NCI-H1105 treated with DMSO at 0.1 percent for 48 hours (cell line): ENCODE measurements around the gene FHIT.

Experiments used
- DNase-seq: peaks from one replicate; lab custom pipeline; 2025; lab: John Stamatoyannopoulos, UW

Gene FHIT

GRCh38 chr3:60102154-60102553 is 1149.1 kb downstream of the FHIT start:
- DNase-seq, result no peak

- no peak for DNase-seq
Measured at GRCh38 chr3:60101621-60102020, 1149.6 kb downstream of the FHIT start.

DNA sequence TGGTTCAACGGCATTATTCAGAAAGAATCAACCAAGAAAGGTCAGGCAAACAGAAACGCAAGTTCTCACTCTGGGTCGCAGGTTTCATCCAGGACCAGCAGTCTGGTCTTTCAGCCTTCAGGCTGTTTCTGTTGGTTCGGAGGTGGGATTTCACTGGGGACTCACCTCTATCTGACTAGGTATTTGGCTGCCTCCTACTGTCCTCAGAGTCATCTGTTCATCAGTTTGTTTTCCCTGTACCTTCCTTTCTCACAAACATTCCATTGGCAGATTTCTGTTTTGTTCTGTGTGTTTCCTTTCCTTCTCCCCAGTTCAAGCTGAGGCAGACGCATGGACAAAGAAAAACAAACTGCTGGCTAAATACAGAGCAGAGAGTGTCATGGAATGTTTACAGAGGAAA is 1154.8 kb downstream of the FHIT start:
- DNase-seq, result no peak

DNA sequence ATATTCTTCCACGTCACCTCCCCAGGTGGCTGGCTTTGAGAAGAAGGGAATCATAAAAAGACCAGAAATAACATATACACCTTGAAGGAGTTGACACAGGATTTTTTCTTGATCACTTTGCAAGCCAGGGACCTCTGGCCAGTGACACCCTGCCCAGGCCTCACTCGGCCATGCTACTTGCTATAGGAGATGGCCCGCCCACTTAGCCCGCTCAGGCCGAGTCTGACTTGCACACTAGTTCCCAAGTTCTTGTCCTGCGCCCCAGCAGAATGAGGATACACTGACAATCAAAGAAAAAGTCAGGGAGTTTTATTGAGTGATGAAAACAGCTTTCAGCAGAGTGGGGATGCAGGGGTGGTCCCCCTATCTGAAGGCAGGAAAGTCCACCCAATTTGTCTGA is 1155.3 kb downstream of the FHIT start:
- DNase-seq, result no peak

GRCh38 chr3:60095516-60095915 is 1155.7 kb downstream of the FHIT start:
- DNase-seq, result no peak

GRCh38 chr3:60094392-60094947 is 1156.8 kb downstream of the FHIT start:
- peak; percentile 73 for DNase-seq

GRCh38 chr3:60090548-60090947 is 1160.7 kb downstream of the FHIT start:
- DNase-seq, result no peak

DNA sequence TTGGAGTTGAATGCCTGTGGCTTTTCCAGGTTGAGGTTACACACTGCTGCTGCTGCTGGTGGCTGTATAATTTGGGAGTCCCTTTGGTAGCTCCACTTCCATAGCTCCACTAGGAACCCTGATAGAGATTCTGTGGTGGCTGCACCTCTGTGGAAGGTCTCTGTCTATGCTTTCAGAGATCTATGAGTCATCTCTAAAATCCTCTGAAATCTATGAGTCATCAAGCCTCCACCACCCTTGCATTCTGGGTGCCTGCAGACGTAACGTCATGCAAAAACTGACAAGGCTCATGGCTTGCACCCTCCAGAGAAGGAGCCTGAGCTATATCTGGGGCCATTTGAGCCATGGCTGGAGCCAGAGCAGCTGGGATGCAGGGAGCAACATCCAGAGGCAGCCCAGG is 1164.4 kb downstream of the FHIT start:
- DNase-seq, result no peak

GRCh38 chr3:60085649-60086048 is 1165.6 kb downstream of the FHIT start:
- DNase-seq, result no peak

- no peak for DNase-seq
Measured at GRCh38 chr3:60081381-60082095, 1169.7 kb downstream of the FHIT start.

DNA sequence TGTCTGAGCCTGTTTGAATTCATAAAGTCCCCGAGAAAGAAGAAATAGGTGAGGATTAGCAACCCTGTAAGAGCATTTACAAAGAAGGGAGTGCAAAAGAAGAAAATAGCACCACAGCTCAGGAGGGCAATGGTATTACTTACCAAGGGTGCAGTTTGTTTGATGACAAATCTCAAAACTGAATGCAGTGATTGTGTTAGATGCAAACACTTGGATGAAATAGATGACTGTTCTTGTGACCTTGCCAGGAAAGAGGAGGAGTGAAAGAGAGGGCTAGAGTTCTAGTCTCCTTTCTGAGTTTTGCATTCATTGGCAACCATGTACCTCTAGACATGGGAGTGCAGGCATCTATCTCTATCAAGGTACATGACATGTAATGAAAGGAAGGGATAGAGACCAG is 1170.6 kb downstream of the FHIT start:
- DNase-seq, result no peak

- DNase-seq, result no peak
Measured at GRCh38 chr3:60079076-60079475, 1172.2 kb downstream of the FHIT start.

GRCh38 chr3:60076331-60076730 is 1174.9 kb downstream of the FHIT start:
- DNase-seq, result no peak

GRCh38 chr3:60073942-60074341 is 1177.3 kb downstream of the FHIT start:
- no peak for DNase-seq

GRCh38 chr3:60073228-60073627 is 1178.0 kb downstream of the FHIT start:
- no peak for DNase-seq

DNA sequence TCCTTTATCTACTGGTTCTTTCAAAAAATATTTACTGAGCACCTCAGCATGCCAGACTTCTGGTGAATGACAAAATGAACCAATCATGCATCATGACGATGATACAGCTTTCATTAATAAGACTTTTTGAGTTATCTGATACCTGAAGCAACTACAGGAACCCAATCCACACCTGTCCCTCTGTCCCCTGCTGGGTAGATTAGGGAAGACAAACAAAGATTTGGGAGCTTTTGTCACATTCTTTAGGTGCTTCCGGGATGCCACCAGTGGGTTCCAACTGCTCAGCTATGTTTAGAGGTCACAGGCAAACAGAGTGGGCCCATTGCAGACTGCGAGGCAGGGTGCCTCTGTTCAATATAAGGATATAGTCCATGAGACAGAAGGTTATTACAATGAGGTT is 1180.9 kb downstream of the FHIT start:
- no peak for DNase-seq

DNA sequence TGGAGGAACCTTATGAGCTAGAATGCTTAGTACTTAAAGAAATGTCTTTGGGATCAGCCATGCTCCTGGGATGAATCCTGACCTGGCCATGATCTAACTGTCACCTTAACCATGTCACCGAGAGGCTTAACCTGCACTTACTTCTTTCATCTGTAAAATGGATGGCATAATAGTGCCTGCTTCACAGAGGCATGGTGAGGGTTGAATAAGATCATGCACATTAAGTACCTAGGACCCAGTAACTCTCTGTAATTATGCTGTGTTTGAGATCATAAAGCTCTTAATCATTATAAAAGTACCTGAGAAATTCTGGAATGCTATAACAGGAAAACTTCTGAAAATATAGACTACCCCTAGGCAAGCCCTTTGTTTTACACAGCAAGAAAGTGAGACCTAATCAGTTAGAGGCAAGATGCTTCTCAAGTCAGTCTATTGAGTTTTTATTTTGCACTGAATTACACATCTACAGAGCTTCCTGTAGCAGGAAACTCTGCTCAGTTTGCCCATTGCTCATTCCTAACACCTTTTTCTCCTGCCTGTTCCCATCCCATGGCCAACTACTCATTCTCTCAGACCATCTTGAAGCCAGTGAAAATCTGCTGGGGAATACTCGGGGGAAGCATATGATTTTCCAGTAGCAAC is 1185.9 kb downstream of the FHIT start:
- DNase-seq, result no peak

DNA sequence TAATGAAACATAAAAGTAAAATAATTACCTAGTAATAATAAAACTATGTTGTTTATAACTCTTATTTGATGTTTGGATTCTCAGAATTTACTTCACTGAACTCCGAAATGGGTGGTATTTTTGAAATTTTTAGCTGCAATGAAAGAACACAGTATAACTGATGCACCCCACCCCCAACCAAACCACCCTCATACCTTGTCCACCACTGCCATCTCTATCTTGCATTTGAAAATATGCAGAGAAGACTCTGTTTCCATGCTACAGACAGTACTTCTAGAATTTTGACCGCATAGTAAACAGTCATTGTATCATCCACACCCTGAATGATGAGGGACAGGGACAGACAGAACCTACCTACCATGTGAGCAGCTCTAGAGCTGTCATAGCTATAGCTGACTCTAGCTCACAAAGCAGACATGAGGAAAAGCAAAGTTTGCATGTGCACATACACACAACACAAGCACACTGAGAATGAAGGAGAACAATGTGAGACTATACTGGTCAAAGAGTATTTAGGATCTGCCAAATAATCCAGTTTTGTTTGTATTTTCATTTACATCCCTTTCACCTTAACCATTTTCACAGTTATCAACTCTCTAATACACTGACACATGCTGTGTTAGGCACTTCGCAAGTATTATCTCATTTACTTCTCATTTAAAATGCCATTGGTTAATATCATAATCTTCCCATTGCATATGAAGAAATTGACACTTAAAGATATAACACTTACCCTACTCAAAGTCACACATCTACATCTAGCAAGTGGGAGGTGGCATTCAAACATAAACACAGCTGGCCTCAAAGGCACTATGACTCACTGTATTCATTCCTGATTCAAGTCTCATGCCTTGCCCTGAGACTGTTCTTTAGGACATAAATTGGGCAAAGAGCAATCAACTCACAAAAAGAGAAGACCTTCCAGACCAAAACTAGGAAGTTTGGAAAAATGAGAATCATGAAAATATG is 1186.8 kb downstream of the FHIT start:
- DNase-seq, result no peak

GRCh38 chr3:60056404-60056803 is 1194.8 kb downstream of the FHIT start:
- DNase-seq, result peak; percentile 3

GRCh38 chr3:60055765-60056164 is 1195.5 kb downstream of the FHIT start:
- DNase-seq, result peak; percentile 63

- DNase-seq, result no peak
Measured at GRCh38 chr3:60053526-60054265, 1197.6 kb downstream of the FHIT start.

DNA sequence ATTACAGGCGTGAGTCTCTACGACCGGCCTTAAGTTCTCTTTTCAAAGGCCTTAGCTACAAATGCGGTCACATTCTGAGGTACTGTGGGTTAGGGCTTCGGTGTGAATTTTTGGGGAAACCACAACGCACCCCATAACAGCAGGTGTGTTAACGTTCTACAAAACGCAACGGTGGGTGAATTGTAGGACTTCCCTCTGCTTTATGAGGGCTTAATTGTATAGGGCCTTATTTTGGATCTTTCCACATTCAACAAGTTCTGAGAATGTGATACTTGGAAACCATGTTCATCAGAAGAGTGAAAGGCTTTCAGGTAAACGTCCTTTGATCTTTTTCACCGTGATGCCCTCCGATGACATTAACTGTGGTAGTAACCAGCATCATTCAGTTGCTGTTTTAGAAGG is 1202.8 kb downstream of the FHIT start:
- no peak for DNase-seq
